NB4 (cell line): ENCODE results near the gene OLIG1.

Experiments used
- DNase-seq: peaks from one replicate; pipeline ENCODE4 v3.0.0; 2010; ENCODE audit warnings: low read depth
- H3K4me3 ChIP-seq: one replicate; pipeline ENCODE4 v1.5.1; 2011; ENCODE audit warnings: mild to moderate bottlenecking, low read depth, low read length, moderate library complexity
- MYC ChIP-seq: IDR thresholded peaks from 2 replicates; pipeline ENCODE4 v1.6.1; 2011; ENCODE audit warnings: low read depth, low read length
- POLR2A ChIP-seq: IDR thresholded peaks from 2 replicates; pipeline ENCODE4 v1.6.1; 2011; ENCODE audit warnings: mild to moderate bottlenecking; ENCODE audit not compliant: insufficient read length; ENCODE audit errors: extremely low read depth
- TF ChIP-seq, protein P1 (sequence below): IDR thresholded peaks from 2 replicates; pipeline ENCODE4 v1.6.1; 2011; ENCODE audit warnings: low read depth, low read length
- TF ChIP-seq, protein P2 (sequence below): IDR thresholded peaks from one replicate; pipeline ENCODE4 v1.5.1; 2012; ENCODE audit warnings: low read depth, low read length

OLIG1 gene

DNA sequence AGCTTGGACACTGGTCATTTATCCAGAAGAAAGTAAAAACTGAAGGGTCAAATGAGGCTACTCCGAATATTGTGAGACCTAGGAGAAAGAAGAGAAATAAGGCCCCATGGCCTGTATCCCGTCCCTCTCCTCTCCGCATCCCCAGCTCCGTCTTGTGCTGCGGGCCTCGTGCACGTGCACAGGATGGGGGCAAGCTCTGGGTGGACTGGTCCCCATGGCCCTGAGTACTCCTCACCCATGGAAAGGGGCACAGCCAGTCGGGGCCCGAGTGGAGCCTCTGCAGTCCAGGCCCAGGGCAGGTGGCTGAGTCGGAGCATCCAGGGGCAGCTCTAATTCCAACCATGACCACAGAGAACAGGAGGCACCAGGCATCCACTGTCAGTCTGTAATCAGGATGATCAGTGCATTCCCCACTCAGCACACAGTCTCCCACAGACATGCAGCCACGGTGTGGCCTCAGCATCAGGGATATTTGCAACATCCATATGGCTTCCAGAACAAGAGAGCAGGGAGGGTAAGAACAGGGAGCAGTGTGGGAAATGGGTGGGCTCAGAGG lies 12.5 kb upstream of the OLIG1 start:
- no peak overlapping the region for H3K4me3 ChIP-seq
- no peak for DNase-seq
- TF ChIP-seq, protein P1, sequence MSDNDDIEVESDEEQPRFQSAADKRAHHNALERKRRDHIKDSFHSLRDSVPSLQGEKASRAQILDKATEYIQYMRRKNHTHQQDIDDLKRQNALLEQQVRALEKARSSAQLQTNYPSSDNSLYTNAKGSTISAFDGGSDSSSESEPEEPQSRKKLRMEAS = no peak
- TF ChIP-seq POLR2A = no peak
- TF ChIP-seq MYC = no peak
- TF ChIP-seq, protein P2, sequence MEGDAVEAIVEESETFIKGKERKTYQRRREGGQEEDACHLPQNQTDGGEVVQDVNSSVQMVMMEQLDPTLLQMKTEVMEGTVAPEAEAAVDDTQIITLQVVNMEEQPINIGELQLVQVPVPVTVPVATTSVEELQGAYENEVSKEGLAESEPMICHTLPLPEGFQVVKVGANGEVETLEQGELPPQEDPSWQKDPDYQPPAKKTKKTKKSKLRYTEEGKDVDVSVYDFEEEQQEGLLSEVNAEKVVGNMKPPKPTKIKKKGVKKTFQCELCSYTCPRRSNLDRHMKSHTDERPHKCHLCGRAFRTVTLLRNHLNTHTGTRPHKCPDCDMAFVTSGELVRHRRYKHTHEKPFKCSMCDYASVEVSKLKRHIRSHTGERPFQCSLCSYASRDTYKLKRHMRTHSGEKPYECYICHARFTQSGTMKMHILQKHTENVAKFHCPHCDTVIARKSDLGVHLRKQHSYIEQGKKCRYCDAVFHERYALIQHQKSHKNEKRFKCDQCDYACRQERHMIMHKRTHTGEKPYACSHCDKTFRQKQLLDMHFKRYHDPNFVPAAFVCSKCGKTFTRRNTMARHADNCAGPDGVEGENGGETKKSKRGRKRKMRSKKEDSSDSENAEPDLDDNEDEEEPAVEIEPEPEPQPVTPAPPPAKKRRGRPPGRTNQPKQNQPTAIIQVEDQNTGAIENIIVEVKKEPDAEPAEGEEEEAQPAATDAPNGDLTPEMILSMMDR = no peak

DNA sequence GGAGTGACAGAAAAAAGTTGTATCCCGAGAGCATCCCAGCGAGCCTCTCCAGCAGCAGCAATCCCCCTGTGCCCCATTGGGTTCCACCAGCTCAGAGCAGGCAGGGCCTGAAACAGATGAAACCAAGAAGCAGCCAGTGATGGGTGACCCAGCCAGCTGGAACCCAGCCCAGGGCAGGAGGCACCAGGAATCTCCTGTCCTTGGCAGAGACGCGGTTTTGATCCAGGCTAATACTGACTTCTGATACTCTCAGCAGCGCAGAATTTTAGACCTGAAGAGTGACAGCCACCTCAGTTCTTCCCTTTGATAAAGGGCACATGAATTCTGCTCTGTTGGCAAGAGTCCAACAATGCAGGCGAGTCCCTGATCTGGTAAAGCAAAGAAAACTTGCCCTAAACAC lies 11.4 kb upstream of the OLIG1 start:
- TF ChIP-seq, protein P1 = no peak
- TF ChIP-seq MYC (no peak), POLR2A (no peak)
- TF ChIP-seq, protein P2 = no peak
- no peak for DNase-seq
- peak overlapping the region; percentile 27 for H3K4me3 ChIP-seq

DNA sequence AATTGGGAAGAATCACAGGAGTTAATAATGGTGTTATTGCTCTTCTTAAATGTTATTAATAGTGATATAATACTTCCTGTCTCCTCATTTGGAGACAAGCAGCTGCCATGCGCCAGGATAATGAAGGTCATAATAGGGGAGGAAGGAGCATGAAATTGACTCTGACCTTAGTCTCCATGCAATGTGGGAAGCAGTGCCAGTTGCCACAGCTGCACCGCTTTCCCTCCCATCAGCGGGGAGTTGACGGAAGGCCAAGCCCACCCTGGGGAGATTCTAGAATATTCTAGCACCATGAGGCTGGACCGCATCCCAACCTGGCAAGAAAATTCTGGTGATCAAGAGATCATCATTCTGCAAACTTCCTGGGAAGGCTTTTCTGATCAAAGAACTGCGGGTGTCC lies 11.0 kb upstream of the OLIG1 start:
- peak; percentile 72 for DNase-seq
- peak overlapping the region; percentile 27 for H3K4me3 ChIP-seq
- TF ChIP-seq, protein P1 = no peak; the same call in 1 of the 2 replicates

DNA sequence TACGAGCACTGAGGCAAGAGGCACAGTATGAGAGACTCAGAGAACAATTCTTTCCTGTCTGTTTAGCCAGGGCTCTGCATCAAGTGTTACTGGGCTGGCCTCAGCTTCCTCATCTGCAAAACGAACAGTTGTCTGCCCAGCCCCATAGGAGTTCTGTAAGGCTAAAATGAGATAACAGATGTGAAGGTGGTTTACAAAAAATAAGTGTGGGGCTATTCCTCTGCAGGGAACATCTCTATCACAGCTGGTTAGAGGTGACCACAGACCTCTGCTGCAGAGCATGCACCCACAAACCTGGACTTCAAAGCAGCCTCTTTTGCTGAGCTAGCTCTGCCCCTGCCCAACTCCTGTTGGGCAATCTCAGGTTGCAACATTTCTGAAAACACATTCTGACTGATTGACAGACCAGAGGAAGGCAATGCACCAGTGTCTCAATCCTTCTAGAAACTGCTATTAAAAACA lies 10.5 kb upstream of the OLIG1 start:
- DNase-seq = peak; percentile 99
- H3K4me3 ChIP-seq = peak overlapping the region; percentile 27
- TF ChIP-seq POLR2A = no peak

DNA sequence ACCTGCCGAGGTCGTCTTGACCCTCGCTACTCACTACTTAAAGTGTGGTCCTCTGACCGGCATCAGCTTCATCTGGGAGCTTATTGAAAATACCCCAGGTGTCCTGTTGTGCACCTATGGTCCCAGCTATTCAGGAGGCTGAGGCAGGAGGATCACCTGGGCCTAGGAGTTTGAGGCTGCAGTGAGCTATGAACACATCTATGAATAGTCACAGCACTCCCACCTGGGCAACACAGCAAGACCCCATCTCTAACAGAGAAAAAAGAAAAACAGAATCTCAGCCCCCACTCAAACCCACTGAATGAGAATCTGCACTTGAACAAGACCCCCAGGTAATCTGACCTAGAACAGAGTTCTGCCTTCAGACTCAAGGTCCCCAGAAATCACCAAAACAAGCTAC lies 8.7 kb upstream of the OLIG1 start:
- TF ChIP-seq, protein P1 = no peak
- TF ChIP-seq MYC = no peak
- no peak for TF ChIP-seq POLR2A
- TF ChIP-seq, protein P2 = no peak

DNA sequence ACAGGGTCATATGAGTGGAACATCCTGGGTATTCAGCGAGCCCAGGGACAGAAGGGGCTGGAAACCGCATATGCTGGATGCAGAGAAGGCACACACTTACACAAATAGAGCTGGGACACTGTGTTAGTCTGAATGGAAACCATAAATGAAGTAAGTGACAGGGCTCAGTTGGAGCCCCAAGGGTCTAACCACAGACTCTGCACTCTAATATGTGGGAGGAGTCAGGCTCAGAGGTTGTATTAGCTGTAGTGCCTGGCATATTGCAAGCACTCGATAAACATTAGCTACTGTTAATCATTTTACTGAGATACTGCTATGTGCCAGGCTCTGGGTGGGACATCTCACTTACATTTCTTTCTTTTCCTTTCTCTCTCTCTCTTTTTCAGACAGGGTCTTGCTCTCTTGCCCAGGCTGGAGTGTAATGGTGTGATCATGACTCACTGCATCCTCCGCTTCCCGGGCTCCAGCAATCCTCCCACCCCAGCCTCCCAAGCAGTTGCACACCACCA lies 6.5 kb upstream of the OLIG1 start:
- DNase-seq = peak; percentile 77
- H3K4me3 ChIP-seq = no peak overlapping the region
- TF ChIP-seq MYC (no peak), POLR2A (no peak)
- TF ChIP-seq, protein P2 = no peak
- TF ChIP-seq, protein P1 = no peak

More for the DNA sequence above, 8.7 kb upstream of the OLIG1 start:
- no peak overlapping the region for H3K4me3 ChIP-seq
- DNase-seq = no peak

DNA sequence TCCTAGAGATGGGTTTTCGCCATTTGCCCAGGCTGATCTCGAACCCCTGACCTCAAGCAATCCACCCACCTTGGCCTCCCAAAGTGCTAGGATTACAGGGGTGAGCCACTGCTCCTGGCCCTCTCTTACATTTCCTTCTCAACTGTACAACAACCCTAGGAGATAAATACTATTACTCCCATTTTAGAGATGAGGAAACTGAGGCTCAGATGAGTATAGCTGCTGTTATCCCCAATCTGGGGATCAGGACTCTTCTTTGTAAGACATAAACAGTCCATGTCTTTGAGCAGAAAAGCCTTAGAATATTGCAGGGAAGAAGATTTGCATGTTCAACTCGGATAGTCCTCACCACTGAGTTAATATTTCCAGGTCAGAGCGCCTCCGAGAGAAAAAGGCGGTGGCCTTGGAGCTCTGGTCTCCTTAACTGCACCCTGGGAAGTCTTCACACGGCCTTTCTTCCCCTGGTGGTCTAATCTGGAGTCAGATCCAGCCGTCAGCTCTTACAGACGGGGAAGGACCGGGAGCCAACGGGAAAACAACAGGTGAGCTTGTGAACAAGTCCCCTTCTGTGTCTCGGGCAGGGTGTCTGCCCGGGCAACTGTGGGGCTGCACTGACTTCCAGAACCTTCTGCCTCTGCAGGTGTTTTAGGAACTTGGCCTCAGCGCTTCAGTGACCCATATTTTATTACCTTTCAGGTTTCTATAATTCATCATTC lies 5.9 kb upstream of the OLIG1 start:
- no peak overlapping the region for H3K4me3 ChIP-seq
- TF ChIP-seq MYC (no peak), POLR2A (no peak)
- TF ChIP-seq, protein P1 = no peak
- TF ChIP-seq, protein P2 = no peak
- DNase-seq = no peak
